Mucosa of stomach (tissue), 1 donor: ENCODE results near the gene BSCL2.

Source experiments
- H3K27me3 ChIP-seq: one replicate; pipeline ENCODE4 v1.7.0; 2013; ENCODE audit warnings: mild to moderate bottlenecking, low read length; ENCODE audit not compliant: control insufficient read depth, insufficient read depth
- H3K36me3 ChIP-seq: one replicate; pipeline ENCODE4 v1.7.0; 2013; ENCODE audit warnings: low read length; ENCODE audit not compliant: control insufficient read depth, insufficient read depth
- H3K4me1 ChIP-seq: one replicate; pipeline ENCODE4 v1.7.0; 2013; ENCODE audit warnings: mild to moderate bottlenecking, low read length; ENCODE audit not compliant: control insufficient read depth, insufficient read depth
- H3K4me3 ChIP-seq: one replicate; pipeline ENCODE4 v1.7.0; 2013; ENCODE audit warnings: low read length
- H3K9ac ChIP-seq: one replicate; pipeline ENCODE4 v1.7.0; 2013; ENCODE audit warnings: mild to moderate bottlenecking, low read length, moderate library complexity
- H3K9me3 ChIP-seq: one replicate; pipeline ENCODE4 v1.7.0; 2013; ENCODE audit warnings: mild to moderate bottlenecking, low read length, moderate library complexity; ENCODE audit not compliant: control insufficient read depth
- donor health status: Pancreatic carcinoma.

BSCL2 gene

DNA sequence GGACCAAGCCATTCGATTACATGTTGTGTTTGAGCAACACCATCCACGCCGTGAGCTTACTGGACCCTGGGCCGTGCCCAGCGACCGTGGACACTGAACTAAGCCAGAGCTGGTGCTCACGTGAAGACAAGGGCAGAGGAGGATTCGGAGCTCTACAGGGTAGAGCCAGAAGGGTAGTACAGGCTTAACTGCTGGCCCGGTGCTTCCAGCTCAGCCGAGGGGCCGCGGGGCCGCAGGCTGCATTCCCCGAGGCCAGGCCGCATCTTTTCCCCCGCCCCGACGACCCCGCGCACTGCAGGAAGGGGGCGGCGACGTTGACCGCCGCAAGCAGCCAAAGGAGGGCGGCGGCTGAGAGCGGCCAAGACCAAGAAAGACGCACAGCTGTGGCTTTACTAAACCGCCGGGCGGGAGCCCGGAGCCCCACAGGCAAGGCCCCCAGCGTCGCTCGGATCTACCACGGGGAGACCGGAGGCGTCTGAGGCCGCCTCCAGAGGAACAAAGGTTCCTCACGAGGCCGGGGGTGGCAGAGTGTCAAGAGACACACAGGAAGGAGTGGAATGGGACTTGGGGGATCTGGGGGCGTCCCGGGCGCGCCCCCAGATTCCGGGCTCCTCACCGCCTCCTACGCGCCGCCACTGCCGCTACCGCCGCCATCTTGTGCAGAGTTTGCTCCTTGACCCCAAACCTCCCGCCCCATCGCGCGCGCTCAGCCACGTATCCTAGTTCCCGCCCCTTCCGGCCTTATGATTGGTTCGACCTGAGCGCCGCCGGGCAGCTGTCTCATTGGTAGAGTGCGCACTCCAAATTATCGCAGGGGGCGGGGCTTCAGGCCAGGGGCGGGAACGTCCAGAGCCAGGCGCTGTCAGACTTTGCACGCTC is 61.0 kb downstream of the BSCL2 start, which contains the start of gene GANAB:
GANAB (minus strand) TSS at position 668 of the 879 bp plus-strand sequence; CDS start at position 654, 14 bp downstream.
- peak within 1 kb of the TSS; percentile 60 for H3K4me3 ChIP-seq
- H3K27me3 ChIP-seq, result no peaks in the 10 kb centered on the region
- H3K9ac ChIP-seq, result peak within 1 kb of the TSS; percentile 69
- H3K36me3 ChIP-seq, result peaks cover 17% of the 10 kb centered on the region
- H3K9me3 ChIP-seq, result no peaks in the 10 kb centered on the region
- H3K4me1 ChIP-seq, result peaks cover 13% of the 10 kb centered on the region

DNA sequence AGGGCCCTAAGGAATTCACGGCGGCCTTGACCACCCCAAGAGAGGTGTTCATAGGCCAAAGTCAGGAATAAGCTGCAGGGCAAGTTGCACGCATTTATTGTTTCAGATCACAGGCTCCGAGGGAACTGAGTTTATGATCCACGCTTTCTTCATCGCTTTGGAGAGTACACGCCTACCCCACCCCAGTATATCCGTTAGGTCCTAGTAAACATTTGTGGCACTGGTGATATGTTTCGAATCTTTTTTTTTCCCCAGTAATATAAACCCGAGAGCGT is 61.6 kb downstream of the BSCL2 start:
- Histone ChIP-seq H3K36me3 (peaks cover 17% of the 10 kb centered on the region), H3K9ac (peak overlapping the region; percentile 69), H3K9me3 (no peaks in the 10 kb centered on the region), H3K4me3 (peak overlapping the region; percentile 60), H3K27me3 (no peaks in the 10 kb centered on the region), H3K4me1 (peaks cover 13% of the 10 kb centered on the region)

DNA sequence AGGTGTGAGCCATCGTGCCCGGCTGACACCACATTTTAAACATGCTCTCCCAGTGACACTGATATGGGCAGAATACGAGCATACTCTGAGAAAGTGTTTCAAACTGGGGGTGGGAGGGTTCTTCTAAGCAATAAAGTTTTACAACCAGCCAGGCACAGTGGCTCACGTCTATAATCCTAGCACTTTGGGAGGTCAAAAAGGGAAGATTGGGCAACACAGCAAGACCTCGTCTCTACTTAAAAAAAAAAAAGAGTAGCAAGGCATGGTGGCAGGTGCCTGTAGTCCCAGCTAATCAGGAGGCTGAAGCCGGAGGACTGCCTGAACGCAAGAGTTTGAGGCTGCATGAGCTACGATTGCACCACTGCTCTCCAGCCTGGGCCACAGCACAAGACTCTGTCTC is 63.0 kb downstream of the BSCL2 start:
- peaks cover 14% of the 10 kb centered on the region for H3K36me3 ChIP-seq
- no peak overlapping the region for H3K4me3 ChIP-seq
- peaks cover 13% of the 10 kb centered on the region for H3K4me1 ChIP-seq
- no peaks in the 10 kb centered on the region for H3K9me3 ChIP-seq
- no peaks in the 10 kb centered on the region for H3K27me3 ChIP-seq
- H3K9ac ChIP-seq, result no peak overlapping the region
